Sigmoid colon (tissue), 4 donors: ENCODE measurements around the gene HOXB8.

ENCODE experiments used
- CTCF ChIP-seq, 4 experiments: fragments of 450-650 bp in 3 of 4; fragments of 200-600 bp in 1 of 4; IDR thresholded peaks; one replicate each; pipeline ENCODE4 v1.5.1; 2016 to 2019; ENCODE audit warnings: antibody characterized with exemption in 4 of 4, mild to moderate bottlenecking in 3 of 4, moderate library complexity in 2 of 4
- EP300 ChIP-seq, 4 donors: sonication (generic); formaldehyde crosslinking; IDR thresholded peaks; one replicate each; pipeline ENCODE4 v1.6.1; 2017; ENCODE audit warnings: antibody characterized with exemption in 4 of 4
- POLR2A ChIP-seq, 2 donors: fragments of 450-650 bp; IDR thresholded peaks; one replicate each; pipeline ENCODE4 v1.6.1; 2016; ENCODE audit warnings: antibody characterized with exemption in 2 of 2, mild to moderate bottlenecking in 2 of 2, moderate library complexity in 2 of 2
- POLR2AphosphoS5 ChIP-seq, 4 donors: sonication (generic); formaldehyde crosslinking; IDR thresholded peaks; one replicate each; pipeline ENCODE4 v1.6.1; 2017; ENCODE audit warnings: antibody characterized with exemption in 4 of 4

DNA sequence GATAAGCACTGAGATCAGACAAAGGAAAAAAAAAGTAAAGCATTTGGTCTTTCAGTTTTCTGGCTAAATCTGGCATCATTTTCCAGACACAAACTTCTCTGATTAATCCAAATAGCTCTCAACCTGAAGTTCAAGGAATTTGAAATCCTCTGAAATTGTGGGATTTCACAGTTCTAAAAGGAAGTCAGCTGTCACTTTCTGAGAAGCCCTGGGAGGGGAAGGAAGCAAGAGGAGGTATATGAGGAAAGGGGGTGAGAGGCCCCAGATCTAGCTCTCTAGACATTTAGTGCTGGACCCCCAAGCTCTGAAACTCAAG is 28.6 kb upstream of the HOXB8 start:
- TF ChIP-seq EP300 (IDR thresholded peaks at IDR 0.05) (no peak), POLR2A (IDR thresholded peaks at IDR 0.05) (no peak), CTCF (IDR thresholded peaks at IDR 0.05) (no peak), POLR2AphosphoS5 (IDR thresholded peaks at IDR 0.05) (no peak)
